Measurements from ENCODE around the gene TSHZ2.

DNA sequence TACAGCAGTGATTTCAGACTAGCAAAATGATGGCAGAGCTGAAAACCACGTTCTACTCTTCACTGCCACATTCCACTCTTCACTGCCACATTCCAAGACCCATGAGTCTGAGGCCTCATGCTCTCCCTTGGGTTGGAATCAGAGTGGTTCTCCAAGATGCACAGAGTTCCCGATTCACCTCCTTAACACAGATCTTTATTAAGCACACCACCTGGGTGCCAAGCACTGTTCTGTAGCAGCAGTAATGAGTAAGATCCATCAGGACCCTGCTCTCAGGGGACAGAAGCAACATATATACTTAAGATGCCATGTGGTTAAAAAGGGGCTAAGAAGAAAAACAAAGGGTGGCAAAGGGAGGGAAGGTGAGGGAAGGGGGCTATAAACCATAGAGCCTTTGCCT lies 26.9 kb downstream of the TSHZ2 start:
- TF ChIP-seq, protein P1, sequence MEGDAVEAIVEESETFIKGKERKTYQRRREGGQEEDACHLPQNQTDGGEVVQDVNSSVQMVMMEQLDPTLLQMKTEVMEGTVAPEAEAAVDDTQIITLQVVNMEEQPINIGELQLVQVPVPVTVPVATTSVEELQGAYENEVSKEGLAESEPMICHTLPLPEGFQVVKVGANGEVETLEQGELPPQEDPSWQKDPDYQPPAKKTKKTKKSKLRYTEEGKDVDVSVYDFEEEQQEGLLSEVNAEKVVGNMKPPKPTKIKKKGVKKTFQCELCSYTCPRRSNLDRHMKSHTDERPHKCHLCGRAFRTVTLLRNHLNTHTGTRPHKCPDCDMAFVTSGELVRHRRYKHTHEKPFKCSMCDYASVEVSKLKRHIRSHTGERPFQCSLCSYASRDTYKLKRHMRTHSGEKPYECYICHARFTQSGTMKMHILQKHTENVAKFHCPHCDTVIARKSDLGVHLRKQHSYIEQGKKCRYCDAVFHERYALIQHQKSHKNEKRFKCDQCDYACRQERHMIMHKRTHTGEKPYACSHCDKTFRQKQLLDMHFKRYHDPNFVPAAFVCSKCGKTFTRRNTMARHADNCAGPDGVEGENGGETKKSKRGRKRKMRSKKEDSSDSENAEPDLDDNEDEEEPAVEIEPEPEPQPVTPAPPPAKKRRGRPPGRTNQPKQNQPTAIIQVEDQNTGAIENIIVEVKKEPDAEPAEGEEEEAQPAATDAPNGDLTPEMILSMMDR (IDR thresholded peaks at IDR 0.05) = no peak
- TF ChIP-seq EP300 (IDR thresholded peaks at IDR 0.05; ENCODE audit: low read depth) = no peak
